GM19467 (cell line): ENCODE measurements around the gene WDR93.
"Not testable (repeated sequence)": the region's sequence is repeated elsewhere in the genome, so short reads cannot be mapped to it uniquely, and the experiment has no call there.

Source experiments
- ATAC-seq: cut with Tn5 transposase; IDR thresholded peaks from one replicate; pipeline ENCODE4 v1.9.1; 2021; ENCODE audit warnings: mild to moderate bottlenecking, moderate library complexity; ENCODE audit not compliant: unreplicated experiment

The WDR93 gene

DNA sequence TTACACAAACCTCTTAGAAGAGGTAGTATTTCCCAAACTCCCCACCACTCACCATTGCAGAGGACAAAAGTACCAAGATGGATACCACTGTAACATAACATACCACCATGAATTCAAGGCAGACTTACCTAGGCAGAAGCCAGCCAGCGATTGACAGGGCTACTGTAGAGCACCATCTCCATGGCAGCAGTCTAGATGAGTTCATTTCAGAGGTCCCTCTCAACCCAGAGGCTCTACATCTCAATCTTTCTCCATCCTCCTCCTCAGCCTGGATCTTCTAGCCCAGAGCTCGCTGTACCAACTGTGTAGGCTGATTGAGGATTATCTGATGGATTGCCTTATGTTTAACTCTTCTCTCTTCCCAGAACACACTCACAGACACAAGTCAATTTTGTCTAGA lies 9.5 kb upstream of the WDR93 start:
- ATAC-seq, result no peak

DNA sequence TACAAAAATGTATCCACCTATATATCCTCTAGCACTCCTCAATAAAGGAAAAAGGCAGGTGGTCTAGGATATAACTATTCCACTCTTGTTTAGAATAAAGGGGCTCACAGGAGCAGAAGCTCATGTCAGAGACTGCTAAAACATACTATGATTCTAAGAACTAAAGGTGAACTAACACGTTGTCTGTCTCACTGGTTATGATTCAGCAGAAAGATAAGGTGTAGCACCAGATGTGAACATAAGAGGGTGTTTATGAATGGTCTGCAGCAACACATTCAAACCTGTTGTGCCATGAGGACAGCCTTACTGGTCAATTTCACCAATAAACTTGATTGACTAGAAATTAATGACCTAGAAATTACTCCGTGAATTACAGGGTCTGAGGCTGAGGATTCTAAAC lies 4.6 kb upstream of the WDR93 start:
- no peak for ATAC-seq

GRCh38 chr15:89686522-89686921 lies 4.1 kb upstream of the WDR93 start:
- ATAC-seq, result no peak

- ATAC-seq, result not testable (repeated sequence)
Observed at GRCh38 chr15:89689930-89690275, 708 bp upstream of the WDR93 start.

- ATAC-seq, result no peak
Observed at GRCh38 chr15:89693091-89693490, 2.5 kb downstream of the WDR93 start.

DNA sequence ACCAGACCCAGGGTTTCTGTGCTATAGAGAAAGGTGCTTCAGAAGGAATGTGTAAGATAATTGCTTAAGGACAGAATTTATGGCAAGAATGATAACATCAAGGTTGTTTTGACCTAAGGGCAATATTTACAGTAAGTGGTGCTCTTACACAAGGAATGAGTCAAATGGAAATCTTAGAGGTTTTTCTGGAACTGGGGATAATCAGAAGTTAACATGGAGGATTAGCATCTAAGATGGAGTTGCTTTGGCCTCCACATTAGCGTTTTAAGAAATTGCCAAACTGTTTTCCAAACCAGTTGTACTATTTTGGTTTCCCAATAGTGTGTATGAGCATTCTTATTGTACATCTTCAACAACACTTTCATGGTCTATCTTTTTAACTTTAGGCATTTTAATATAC lies 3.1 kb downstream of the WDR93 start:
- ATAC-seq, result no peak

GRCh38 chr15:89695198-89695597 lies 4.6 kb downstream of the WDR93 start:
- no peak for ATAC-seq

- ATAC-seq, result no peak
Observed at GRCh38 chr15:89704411-89704810, 13.8 kb downstream of the WDR93 start.

DNA sequence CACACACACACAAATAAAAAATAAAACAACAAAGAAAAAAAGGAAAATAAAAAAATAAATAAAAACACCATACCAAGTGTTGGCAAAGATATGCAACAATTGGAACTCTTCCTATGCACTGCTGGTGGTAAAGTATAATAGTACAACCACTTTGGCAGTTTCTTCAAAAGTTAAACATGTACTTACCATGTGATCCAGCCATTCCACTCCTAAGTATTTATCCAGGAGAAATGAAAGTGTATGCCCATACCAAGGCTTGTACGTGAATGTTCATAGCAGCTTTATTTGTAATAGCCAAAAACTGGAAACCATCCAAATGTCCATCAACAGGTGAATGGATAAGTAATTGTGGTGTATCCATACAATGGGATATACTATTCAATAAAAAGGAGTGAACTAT lies 17.0 kb downstream of the WDR93 start:
- ATAC-seq, result no peak

DNA sequence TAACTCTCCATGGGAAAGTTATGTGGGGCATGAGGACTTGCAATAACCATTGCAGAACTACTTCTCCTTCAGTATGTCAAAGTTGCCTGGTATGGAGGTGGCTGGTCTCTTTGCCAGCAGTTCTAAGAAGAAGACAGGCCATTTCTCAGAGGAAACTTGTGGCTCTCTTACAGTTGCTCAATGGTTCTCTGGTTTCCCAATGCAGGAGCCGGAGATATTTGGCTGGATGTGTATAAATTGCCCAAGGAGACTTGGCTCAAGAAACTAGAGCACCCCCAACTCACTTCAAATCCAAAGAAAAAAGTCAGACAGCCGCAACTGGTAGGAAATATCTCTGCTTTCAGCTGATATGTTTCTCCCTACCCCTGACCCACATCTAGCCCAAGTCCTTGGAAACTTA lies 24.2 kb downstream of the WDR93 start:
- ATAC-seq, result no peak

- no peak for ATAC-seq
Observed at GRCh38 chr15:89723031-89723430, 32.4 kb downstream of the WDR93 start.

DNA sequence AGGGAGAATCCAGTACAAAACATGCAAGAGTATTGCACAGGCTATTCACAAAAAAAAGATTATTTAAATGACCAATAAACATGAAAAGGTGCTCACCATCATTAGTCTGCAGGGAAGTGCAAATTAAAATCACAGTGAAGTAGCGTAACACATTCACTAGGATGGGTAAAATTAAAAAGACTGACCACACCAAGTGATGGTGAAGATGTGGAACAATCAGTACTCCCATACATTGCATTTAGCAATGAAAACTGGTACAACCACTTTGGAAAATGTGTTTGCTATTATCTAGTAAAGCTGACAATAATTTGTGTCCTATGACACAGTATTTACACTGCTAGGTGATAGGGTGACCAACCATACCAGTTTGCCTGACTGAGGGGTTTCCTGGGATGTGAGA lies 34.0 kb downstream of the WDR93 start:
- no peak for ATAC-seq

DNA sequence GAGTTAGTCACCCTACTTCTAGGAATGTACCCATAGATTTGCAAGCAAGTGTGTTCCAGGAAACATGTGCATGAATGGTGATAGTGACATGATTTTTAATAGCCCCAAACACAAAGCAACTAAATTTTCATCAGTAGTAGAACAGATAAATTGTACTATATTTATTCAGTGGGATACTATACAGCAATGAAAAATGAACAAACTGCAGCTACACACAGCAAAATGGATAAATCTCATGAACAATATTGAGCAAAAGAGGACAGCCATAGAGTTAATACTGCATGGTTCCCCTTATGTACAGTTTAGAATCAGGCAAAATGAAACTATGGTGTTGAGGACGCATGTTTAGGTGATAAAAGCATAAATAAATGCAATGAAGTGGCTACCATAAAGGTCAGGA lies 34.5 kb downstream of the WDR93 start:
- no peak for ATAC-seq

DNA sequence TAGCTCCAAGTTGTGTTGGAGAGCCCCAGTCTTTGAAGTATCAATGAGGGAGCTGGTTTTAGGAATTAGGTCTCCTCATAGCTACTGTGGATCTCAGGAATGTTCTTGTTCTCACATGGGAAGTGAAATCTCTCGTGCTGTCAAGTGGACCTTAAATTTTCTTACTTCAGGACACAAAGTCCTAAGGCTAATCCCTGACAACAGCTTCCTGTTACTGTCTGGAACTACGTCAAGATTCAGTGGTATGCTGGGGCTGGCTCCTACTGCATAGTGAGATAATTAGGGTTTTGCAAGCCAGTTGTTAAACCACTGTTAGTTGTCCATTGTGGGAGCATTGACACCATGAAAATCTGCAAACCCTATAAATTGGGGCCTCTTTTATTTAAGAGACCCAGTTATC lies 37.6 kb downstream of the WDR93 start:
- no peak for ATAC-seq

GRCh38 chr15:89731275-89731674 lies 40.7 kb downstream of the WDR93 start:
- no peak for ATAC-seq

GRCh38 chr15:89732451-89733172 lies 42.0 kb downstream of the WDR93 start:
- ATAC-seq, result no peak

DNA sequence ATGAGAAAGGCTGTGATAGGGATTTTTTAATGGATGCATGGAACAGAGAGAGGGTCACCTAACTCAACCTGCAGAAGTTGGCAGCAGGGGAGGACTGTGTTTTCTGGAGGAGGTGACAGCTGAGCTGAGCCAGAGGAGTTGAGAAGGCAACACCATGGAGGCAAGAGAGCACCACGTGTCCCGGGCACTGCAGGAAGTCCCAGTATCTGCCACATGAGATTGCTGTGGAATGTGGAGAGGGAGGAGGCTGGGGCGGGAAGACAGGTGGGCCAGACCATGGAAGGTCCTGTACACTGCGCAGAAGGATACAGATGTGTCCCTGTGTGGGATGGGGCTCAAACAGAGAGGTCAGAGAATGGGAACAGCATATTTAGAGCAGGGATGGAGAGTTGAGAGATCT lies 45.2 kb downstream of the WDR93 start:
- no peak for ATAC-seq

- peak; percentile 74 for ATAC-seq
Observed at GRCh38 chr15:89740137-89740536, 49.5 kb downstream of the WDR93 start.

DNA sequence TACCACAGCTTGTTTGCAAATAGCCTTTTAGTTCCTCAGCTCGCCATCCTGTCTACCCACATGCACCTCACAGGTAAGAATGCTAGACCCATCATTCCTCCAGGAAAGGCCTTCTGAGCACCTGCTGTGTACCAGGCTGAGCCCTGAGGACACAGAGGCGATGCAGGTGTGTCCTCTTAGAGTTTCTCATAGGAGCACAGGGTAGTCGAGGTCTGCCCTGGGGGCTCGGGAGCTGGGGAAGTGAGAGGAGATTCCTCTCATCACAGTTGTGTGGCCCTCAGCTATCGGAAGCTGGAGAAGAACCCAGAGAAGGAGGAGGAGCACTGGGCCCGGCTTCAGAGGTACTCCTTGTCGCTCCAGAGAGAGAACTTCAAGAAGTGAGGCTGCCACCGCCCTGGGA lies 52.4 kb downstream of the WDR93 start:
- no peak for ATAC-seq

GRCh38 chr15:89743594-89743993 lies 53.0 kb downstream of the WDR93 start:
- ATAC-seq, result no peak

GRCh38 chr15:89745131-89745530 lies 54.5 kb downstream of the WDR93 start:
- ATAC-seq, result no peak

GRCh38 chr15:89745768-89746167 lies 55.2 kb downstream of the WDR93 start:
- ATAC-seq, result no peak

- ATAC-seq, result no peak
Observed at GRCh38 chr15:89746386-89746780, 55.8 kb downstream of the WDR93 start.
